Lower leg skin (tissue), 4 donors: Measurements from ENCODE around the gene TEX51. TPM values are rescaled to one million over a fixed set of nuclear protein-coding genes. Genes with fewer than 3 reads are reported as not detected.

Experiments
- DNase-seq, 2 donors: peaks; one replicate each; pipeline ENCODE4 v3.0.0-alpha.2; 2019; ENCODE audit warnings: low spot score in 2 of 2
- H3K4me3 ChIP-seq: fragments of 200-600 bp; sonication (generic); 2 replicates; pipeline ENCODE4 v1.5.1; 2017; ENCODE audit warnings: mild to moderate bottlenecking, low read depth; ENCODE audit not compliant: poor library complexity, severe bottlenecking
- POLR2A ChIP-seq, 2 donors: fragments of 450-650 bp; IDR thresholded peaks; one replicate each; pipeline ENCODE4 v1.6.1; 2016 to 2017; ENCODE audit warnings: antibody characterized with exemption in 2 of 2, mild to moderate bottlenecking in 1 of 2, moderate library complexity in 1 of 2
- WGBS, 2 donors: methylation state at CpG; one replicate each; pipeline ENCODE4 v1.1.5; 2018; 5-methylcytosine and 5-hydroxymethylcytosine counted together
- intact Hi-C: fragments of 100-400 bp; cut with DNase I; formaldehyde crosslinking; loops from one replicate; pipeline ENCODE4 v1.15.0; 2023; ENCODE audit warnings: low total_unique reads
- total RNA-seq, 4 donors: library from RNA; depleted of rRNA; stranded (reverse); fragments of >200 nt; gene quantifications; one replicate each; pipeline ENCODE4 v1.1.0, GENCODE V29; 2016
- TF ChIP-seq, protein P1 (sequence below), 3 donors: fragments of 450-650 bp; IDR thresholded peaks; one replicate each; pipeline ENCODE4 v1.5.1; 2016; ENCODE audit warnings: antibody characterized with exemption in 3 of 3, mild to moderate bottlenecking in 3 of 3, moderate library complexity in 2 of 3

TEX51 gene
- total RNA-seq, 4 donors from 2014 or later = not detected

DNA sequence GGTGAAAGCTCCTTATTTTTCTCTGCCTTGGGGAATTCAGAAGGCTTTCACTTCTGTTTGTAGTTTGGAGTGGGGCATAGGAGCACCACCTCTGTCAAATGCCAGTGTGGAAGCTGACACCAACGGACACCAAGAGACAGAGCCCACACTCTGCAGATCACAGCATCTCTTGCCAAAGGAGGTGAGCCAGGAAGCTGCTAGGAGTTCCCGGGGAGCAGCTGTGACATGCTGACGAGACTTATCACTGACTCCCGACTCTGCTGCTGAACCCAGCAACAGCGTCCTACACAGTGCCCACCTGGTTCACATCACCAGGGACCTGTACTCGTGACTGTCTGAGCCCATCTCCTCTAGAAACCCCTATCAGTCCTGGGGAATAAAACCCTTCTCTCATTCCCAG lies 8.1 kb downstream of the TEX51 start:
- H3K4me3 ChIP-seq = no peak overlapping the region
- no peak for TF ChIP-seq POLR2A (IDR thresholded peaks at IDR 0.05)
- TF ChIP-seq, protein P1, sequence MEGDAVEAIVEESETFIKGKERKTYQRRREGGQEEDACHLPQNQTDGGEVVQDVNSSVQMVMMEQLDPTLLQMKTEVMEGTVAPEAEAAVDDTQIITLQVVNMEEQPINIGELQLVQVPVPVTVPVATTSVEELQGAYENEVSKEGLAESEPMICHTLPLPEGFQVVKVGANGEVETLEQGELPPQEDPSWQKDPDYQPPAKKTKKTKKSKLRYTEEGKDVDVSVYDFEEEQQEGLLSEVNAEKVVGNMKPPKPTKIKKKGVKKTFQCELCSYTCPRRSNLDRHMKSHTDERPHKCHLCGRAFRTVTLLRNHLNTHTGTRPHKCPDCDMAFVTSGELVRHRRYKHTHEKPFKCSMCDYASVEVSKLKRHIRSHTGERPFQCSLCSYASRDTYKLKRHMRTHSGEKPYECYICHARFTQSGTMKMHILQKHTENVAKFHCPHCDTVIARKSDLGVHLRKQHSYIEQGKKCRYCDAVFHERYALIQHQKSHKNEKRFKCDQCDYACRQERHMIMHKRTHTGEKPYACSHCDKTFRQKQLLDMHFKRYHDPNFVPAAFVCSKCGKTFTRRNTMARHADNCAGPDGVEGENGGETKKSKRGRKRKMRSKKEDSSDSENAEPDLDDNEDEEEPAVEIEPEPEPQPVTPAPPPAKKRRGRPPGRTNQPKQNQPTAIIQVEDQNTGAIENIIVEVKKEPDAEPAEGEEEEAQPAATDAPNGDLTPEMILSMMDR (IDR thresholded peaks at IDR 0.05) = no peak
- 53 to 66% methylated on average over 6 of the region's 6 CpGs for WGBS, 2 donors
- peak in 1 of 2 donors; percentile 43 for DNase-seq
- intact Hi-C loops = no loop called here

DNA sequence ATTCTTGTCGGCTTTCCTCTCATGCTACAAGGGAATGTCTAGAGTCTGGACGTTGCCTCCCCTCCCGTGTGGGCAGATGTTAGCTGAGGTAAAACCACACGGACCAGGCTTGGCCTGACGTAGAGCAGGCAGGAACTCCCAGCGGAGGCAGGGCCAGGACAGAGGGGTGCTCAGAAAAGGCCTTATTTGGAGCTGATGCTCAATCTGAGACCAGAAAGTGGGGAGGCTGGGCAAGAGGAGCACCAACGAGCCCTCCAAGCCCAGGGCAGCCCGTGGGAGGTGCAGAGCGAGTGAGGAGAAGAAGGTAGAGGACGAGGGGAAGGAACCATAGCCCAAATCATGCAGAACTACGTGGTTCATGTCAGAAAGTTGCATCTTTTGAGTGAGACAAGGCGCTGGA lies 9.0 kb downstream of the TEX51 start:
- intact Hi-C loops = no loop called here
- DNase-seq = peak in 1 of 2 donors; percentile 37
- whole genome bisulfite sequencing, 2 donors = 75 to 78% methylated on average over 12 of the region's 12 CpGs
- TF ChIP-seq POLR2A (IDR thresholded peaks at IDR 0.05) = no peak
- TF ChIP-seq, protein P1 (IDR thresholded peaks at IDR 0.05) = no peak
- no peak overlapping the region for H3K4me3 ChIP-seq

DNA sequence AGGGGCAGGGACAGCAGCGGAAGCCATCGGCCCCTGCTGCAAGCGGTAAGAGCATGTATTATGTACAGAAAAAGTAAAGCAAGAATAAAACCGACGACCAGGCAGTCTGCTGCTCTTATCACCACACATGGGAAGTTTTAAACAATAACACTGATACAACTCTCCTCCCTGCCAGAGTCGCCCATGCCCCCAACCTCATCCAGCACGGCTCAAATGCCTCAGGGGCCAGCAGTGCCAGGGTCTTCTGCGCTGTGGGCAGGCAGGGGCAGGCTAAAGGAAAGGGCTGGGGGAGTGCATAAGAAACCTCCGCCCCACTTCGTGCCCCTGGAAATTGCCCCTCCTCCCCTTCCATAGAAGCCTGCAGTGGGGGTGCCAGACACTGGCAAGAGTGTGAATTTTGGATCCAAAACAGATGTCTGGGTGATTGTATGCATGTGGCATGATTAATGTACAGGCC lies 10.1 kb downstream of the TEX51 start:
- H3K4me3 ChIP-seq = no peak overlapping the region
- intact Hi-C loops = no loop called here
- 56 to 60% methylated on average over 10 of the region's 10 CpGs for WGBS, 2 donors
- DNase-seq = peak in 1 of 2 donors; percentile 61
- no peak for TF ChIP-seq POLR2A (IDR thresholded peaks at IDR 0.05)
- TF ChIP-seq, protein P1 (IDR thresholded peaks at IDR 0.05) = no peak

DNA sequence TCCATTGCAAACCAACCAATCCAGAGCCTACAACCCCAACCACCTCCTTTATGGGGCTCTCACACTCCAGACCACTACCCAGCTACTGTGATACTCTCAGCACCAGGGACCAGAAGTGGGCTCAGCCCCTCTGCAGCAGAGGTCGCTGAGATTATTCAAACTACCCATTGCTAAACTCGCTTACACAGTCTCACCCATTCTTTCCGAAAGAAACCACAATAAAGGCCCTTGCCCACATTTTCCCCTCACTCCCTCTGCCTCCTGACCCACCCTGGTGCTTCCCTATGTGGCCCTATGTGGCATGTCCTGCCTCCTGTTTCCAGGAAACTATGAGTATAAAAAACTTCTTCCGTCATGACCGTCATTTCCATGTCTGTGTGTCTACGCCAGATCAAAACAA lies 10.7 kb downstream of the TEX51 start:
- WGBS, 2 donors = 59 to 64% methylated on average over 6 of the region's 6 CpGs
- intact Hi-C loops = no loop called here
- no peak overlapping the region for H3K4me3 ChIP-seq
- peak in 1 of 2 donors; percentile 17 for DNase-seq
- no peak for TF ChIP-seq POLR2A (IDR thresholded peaks at IDR 0.05)
- TF ChIP-seq, protein P1 (IDR thresholded peaks at IDR 0.05) = no peak

DNA sequence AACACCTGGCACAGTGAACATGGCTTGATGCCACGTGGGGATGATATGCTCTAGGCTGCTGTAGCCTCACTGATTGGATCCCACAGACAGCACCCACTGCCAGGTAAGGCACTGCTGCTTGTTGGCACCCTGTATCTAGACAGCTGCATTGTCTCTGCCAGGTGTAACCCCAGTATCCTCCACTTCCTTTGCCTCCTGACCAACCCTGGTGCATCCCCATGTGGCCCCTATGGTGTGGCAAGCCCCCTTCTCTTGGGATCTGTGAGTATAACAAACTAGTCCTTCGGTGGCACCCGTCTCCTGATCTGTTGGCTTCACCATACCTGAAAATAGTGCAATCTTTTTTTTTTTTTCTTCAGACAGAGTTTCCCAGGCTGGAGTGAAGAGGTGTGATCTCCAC lies 11.1 kb downstream of the TEX51 start:
- DNase-seq = peak in 1 of 2 donors; percentile 49
- no peak overlapping the region for H3K4me3 ChIP-seq
- no peak for TF ChIP-seq POLR2A (IDR thresholded peaks at IDR 0.05)
- TF ChIP-seq, protein P1 (IDR thresholded peaks at IDR 0.05) = no peak
- 70 to 77% methylated on average over 3 of the region's 3 CpGs for WGBS, 2 donors
- intact Hi-C loops = no loop called here

DNA sequence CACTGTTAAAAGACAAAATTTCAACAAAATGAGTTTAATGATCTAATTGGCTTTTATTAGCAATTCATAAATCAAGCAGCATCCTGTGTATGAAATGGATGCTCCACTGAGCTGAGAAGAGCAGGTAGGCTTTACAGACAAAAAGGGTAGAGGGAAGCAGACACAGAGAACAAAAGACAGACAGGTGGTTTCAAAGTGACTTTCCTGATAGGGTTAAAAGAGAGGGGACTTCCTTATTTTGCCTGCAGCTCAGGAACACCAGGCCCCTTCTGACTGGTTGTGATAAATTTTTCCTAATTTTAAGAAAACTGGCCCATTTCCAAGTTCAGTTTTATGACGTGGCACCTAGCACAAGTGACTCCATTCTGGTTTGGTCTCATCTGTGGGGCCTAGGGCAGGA lies 11.9 kb downstream of the TEX51 start:
- TF ChIP-seq, protein P1 (IDR thresholded peaks at IDR 0.05) = no peak
- TF ChIP-seq POLR2A (IDR thresholded peaks at IDR 0.05) = no peak
- DNase-seq = no peak
- 8 to 39% methylated on average over 1 of the region's 1 CpG for WGBS, 2 donors
- intact Hi-C loops = no loop called here
- no peak overlapping the region for H3K4me3 ChIP-seq
